ENCODE measurements around the gene PAPSS2. TPM values are rescaled to one million over a fixed set of nuclear protein-coding genes. Genes with fewer than 3 reads are reported as not detected.

Gene PAPSS2
- total and polyA plus RNA-seq, 2 donors (not counting 1 experiment from before 2014, with no cell fraction given): 102 to 286 TPM

GRCh38 chr10:87656431-87657072, 3.1 kb upstream of the PAPSS2 start:
- H3K9ac ChIP-seq (ENCODE audit: insufficient read depth, low read length): no peak overlapping the region
- no peaks in the 10 kb centered on the region for H3K27me3 ChIP-seq (ENCODE audit: control insufficient read depth, insufficient read depth, low read length)
- TF ChIP-seq EZH2 (IDR thresholded peaks at IDR 0.05; ENCODE audit: low read length, missing control alignments) (no peak), CTCF (conservative IDR thresholded peaks at IDR 0.05 in 1 of 2, IDR thresholded peaks at IDR 0.05 in 1 of 2; ENCODE audit: low read depth in 1 of 2, low read length in 2 of 2) (peak; percentile 65 to 72)
- no peaks in the 10 kb centered on the region for H3K36me3 ChIP-seq (ENCODE audit: control insufficient read depth, insufficient read depth, low read length)
- H3K4me1 ChIP-seq (ENCODE audit: control insufficient read depth, extremely low read depth, insufficient read depth, low read length): peaks cover 7% of the 10 kb centered on the region
- no peaks in the 10 kb centered on the region for H4K20me1 ChIP-seq (ENCODE audit: control insufficient read depth, extremely low read depth, insufficient read depth, low read length)
- H3K27ac ChIP-seq (ENCODE audit: insufficient read depth, low read length): peak overlapping the region; percentile 8
- no peaks in the 10 kb centered on the region for H3K9me3 ChIP-seq (ENCODE audit: control insufficient read depth, insufficient read depth, low read depth, low read length)
- peak; percentile 46 to 62 for DNase-seq (ENCODE audit: low read depth in 2 of 2)
- no peak overlapping the region for H3K4me3 ChIP-seq (replicated peaks in 1 of 4; ENCODE audit: control extremely low read depth in 1 of 4, insufficient read depth in 1 of 4, low read depth in 3 of 4, low read length in 4 of 4)
- H2AFZ ChIP-seq (ENCODE audit: low read length): no peak overlapping the region
- peaks cover 14% of the 10 kb centered on the region for H3K79me2 ChIP-seq (ENCODE audit: control insufficient read depth, insufficient read depth, low read length)
- peak overlapping the region; percentile 21 for H3K4me2 ChIP-seq (ENCODE audit: extremely low read depth, insufficient read depth, low read length)

GRCh38 chr10:87657371-87657770, 2.3 kb upstream of the PAPSS2 start:
- Histone ChIP-seq H3K9ac (ENCODE audit: insufficient read depth, low read length) (no peak overlapping the region), H3K79me2 (ENCODE audit: control insufficient read depth, insufficient read depth, low read length) (peaks cover 23% of the 10 kb centered on the region), H2AFZ (ENCODE audit: low read length) (no peak overlapping the region), H3K4me3 (replicated peaks in 1 of 4; ENCODE audit: control extremely low read depth in 1 of 4, insufficient read depth in 1 of 4, low read depth in 3 of 4, low read length in 4 of 4) (no peak overlapping the region), H3K4me1 (ENCODE audit: control insufficient read depth, extremely low read depth, insufficient read depth, low read length) (peaks cover 7% of the 10 kb centered on the region), H3K4me2 (ENCODE audit: extremely low read depth, insufficient read depth, low read length) (peak overlapping the region; percentile 21), H3K27ac (ENCODE audit: insufficient read depth, low read length) (peak overlapping the region; percentile 63), H4K20me1 (ENCODE audit: control insufficient read depth, extremely low read depth, insufficient read depth, low read length) (no peaks in the 10 kb centered on the region), H3K9me3 (ENCODE audit: control insufficient read depth, insufficient read depth, low read depth, low read length) (no peaks in the 10 kb centered on the region), H3K27me3 (ENCODE audit: control insufficient read depth, insufficient read depth, low read length) (no peaks in the 10 kb centered on the region), H3K36me3 (ENCODE audit: control insufficient read depth, insufficient read depth, low read length) (no peaks in the 10 kb centered on the region)
- no peak for TF ChIP-seq EZH2 (IDR thresholded peaks at IDR 0.05; ENCODE audit: low read length, missing control alignments)
- no peak for TF ChIP-seq CTCF (conservative IDR thresholded peaks at IDR 0.05 in 1 of 2, IDR thresholded peaks at IDR 0.05 in 1 of 2; ENCODE audit: low read depth in 1 of 2, low read length in 2 of 2)
- DNase-seq (ENCODE audit: low read depth in 2 of 2): peak; percentile 73 to 86

- peak overlapping the region; percentile 23 for H3K27ac ChIP-seq (ENCODE audit: insufficient read depth, low read length)
- H3K4me3 ChIP-seq (replicated peaks in 1 of 4; ENCODE audit: control extremely low read depth in 1 of 4, insufficient read depth in 1 of 4, low read depth in 3 of 4, low read length in 4 of 4): no peak overlapping the region
- no peak overlapping the region for H2AFZ ChIP-seq (ENCODE audit: low read length)
- H3K79me2 ChIP-seq (ENCODE audit: control insufficient read depth, insufficient read depth, low read length): peaks cover 33% of the 10 kb centered on the region
- no peak overlapping the region for H3K4me2 ChIP-seq (ENCODE audit: extremely low read depth, insufficient read depth, low read length)
- H4K20me1 ChIP-seq (ENCODE audit: control insufficient read depth, extremely low read depth, insufficient read depth, low read length): no peaks in the 10 kb centered on the region
- H3K36me3 ChIP-seq (ENCODE audit: control insufficient read depth, insufficient read depth, low read length): no peaks in the 10 kb centered on the region
- H3K9ac ChIP-seq (ENCODE audit: insufficient read depth, low read length): no peak overlapping the region
- no peaks in the 10 kb centered on the region for H3K27me3 ChIP-seq (ENCODE audit: control insufficient read depth, insufficient read depth, low read length)
- DNase-seq (ENCODE audit: low read depth in 2 of 2): no peak
- H3K9me3 ChIP-seq (ENCODE audit: control insufficient read depth, insufficient read depth, low read depth, low read length): no peaks in the 10 kb centered on the region
- TF ChIP-seq EZH2 (IDR thresholded peaks at IDR 0.05; ENCODE audit: low read length, missing control alignments): no peak
- no peak for TF ChIP-seq CTCF (conservative IDR thresholded peaks at IDR 0.05 in 1 of 2, IDR thresholded peaks at IDR 0.05 in 1 of 2; ENCODE audit: low read depth in 1 of 2, low read length in 2 of 2)
- H3K4me1 ChIP-seq (ENCODE audit: control insufficient read depth, extremely low read depth, insufficient read depth, low read length): peaks cover 7% of the 10 kb centered on the region
These were observed 1.3 kb upstream of the PAPSS2 start for GRCh38 chr10:87658321-87658795.
